Pancreas (tissue), 10 donors: ENCODE results near the gene FOCAD. TPM values are rescaled to one million over a fixed set of nuclear protein-coding genes. Genes with fewer than 3 reads are reported as not detected.

Source experiments
- ATAC-seq, 4 donors: fragments of 200-7000 bp; cut with Tn5 transposase; one replicate each; pipeline versions ENCODE4 v1.8.0 to v1.9.1; 2020; ENCODE audit warnings: mild to moderate bottlenecking in 4 of 4, moderate library complexity in 4 of 4
- DNase-seq, 6 donors: peaks; one replicate each; pipeline ENCODE4 v3.0.0-alpha.2; 2020
- FAIRE-seq: peaks from 2 replicates; lab custom pipeline; 2012; peaks lifted over from hg19 to GRCh38; lab: Jason Lieb, UNC
- H3K27ac ChIP-seq, 4 donors: fragments of 200-600 bp; sonication (generic); 1 replicate in 3 of 4; 2 replicates in 1 of 4; pipeline versions ENCODE4 v1.5.0 to v1.8.0; 2020
- H3K27me3 ChIP-seq, 4 donors: fragments of 200-600 bp; one replicate each; pipeline ENCODE4 v1.8.0; 2021
- H3K36me3 ChIP-seq, 3 donors: fragments of 200-600 bp; sonication (generic) in 1 of 3; one replicate each; pipeline versions ENCODE4 v1.5.0 to v1.8.0; 2020 to 2021
- H3K4me1 ChIP-seq, 3 donors: fragments of 200-600 bp; one replicate each; pipeline ENCODE4 v1.8.0; 2021
- H3K4me3 ChIP-seq, 4 donors: fragments of 200-600 bp; sonication (generic) in 2 of 4; one replicate each; pipeline versions ENCODE4 v1.5.0 to v1.8.0; 2020 to 2021
- H3K9me3 ChIP-seq, 4 donors: fragments of 200-600 bp; one replicate each; pipeline ENCODE4 v1.8.0; 2021
- CTCF ChIP-seq, 4 donors: fragments of 200-600 bp; sonication (generic) in 3 of 4; IDR thresholded peaks; one replicate each; pipeline versions ENCODE4 v1.5.0 to v1.8.0; 2021; ENCODE audit warnings: antibody characterized with exemption in 4 of 4
- WGBS, 2 donors: extraction: QIAGEN DNeasy Blood & Tissue Kit; methylation state at CpG; one replicate each; pipeline ENCODE4 v1.1.7; 2013; 5-methylcytosine and 5-hydroxymethylcytosine counted together
- intact Hi-C, 3 donors: fragments of 100-400 bp; cut with DNase I; formaldehyde crosslinking; loops; one replicate each; pipeline versions ENCODE4 v1.11.1 to v1.14.2; 2022
- polyA plus RNA-seq, 2 donors: library from polyadenylated mRNA; stranded (reverse); fragments of 200-250 nt; gene quantifications; one replicate each; pipeline ENCODE4 v1.2.3, GENCODE V29; 2013
- total RNA-seq, 6 donors: library from RNA; stranded (reverse); fragmentation: NEBNext Ultra II Directional in 4 of 6; extraction: Animal tissue kit (Norgen Biotek cat#: 25700) in 4 of 6; gene quantifications; one replicate each; pipeline versions ENCODE4 v1.2.1 to v1.2.4, GENCODE V29; 2021 to 2023
- donor health status: healthy with polysubstance abuse.
- donor health status: DM: no; HTN: no; CAD: no; lungs with moderate emphysema.
- donor health status: DM: no; HTN: no; CAD: no.
- donor health status: control.
- donor health status: control.
- donor health status: Bipolar disorder and iron deficiency.
- donor health status: DM: yes; HTN: yes; CAD: no.
- donor health status: DM: no; HTN: no; CAD: no.
- donor health status: DM: no; HTN: no; CAD: no.
- donor health status: DM: yes; HTN: yes; CAD: no.

FOCAD gene
- total and polyA plus RNA-seq, 8 donors = 5.4 to 27.7 (median 16.8) TPM

- H3K36me3 ChIP-seq = no peaks in the 10 kb centered on the region
- no peak for TF ChIP-seq CTCF (IDR thresholded peaks at IDR 0.05)
- H3K27ac ChIP-seq = no peak overlapping the region
- H3K9me3 ChIP-seq = no peaks in the 10 kb centered on the region
- ATAC-seq (no peak), DNase-seq (no peak), FAIRE-seq (no peak)
- H3K27me3 ChIP-seq = no peaks in the 10 kb centered on the region
- WGBS, 2 donors = 94 to 95% methylated on average over 2 of the region's 2 CpGs
- intact Hi-C loops = no loop called here
- H3K4me1 ChIP-seq = no peaks in the 10 kb centered on the region
- no peak overlapping the region for H3K4me3 ChIP-seq
Observed at GRCh38 chr9:21002040-21002439, 318.0 kb downstream of the FOCAD start.

- no peak for DNase-seq
- no peaks in the 10 kb centered on the region for H3K4me1 ChIP-seq
- no peak overlapping the region for H3K4me3 ChIP-seq
- WGBS, 2 donors = 74 to 81% methylated on average over 5 of the region's 5 CpGs
- intact Hi-C loops = no loop called here
- FAIRE-seq = no peak
- TF ChIP-seq CTCF (IDR thresholded peaks at IDR 0.05) = no peak
- H3K36me3 ChIP-seq = no peaks in the 10 kb centered on the region
- H3K9me3 ChIP-seq = no peaks in the 10 kb centered on the region
- no peaks in the 10 kb centered on the region for H3K27me3 ChIP-seq
- ATAC-seq = no peak
- no peak overlapping the region for H3K27ac ChIP-seq
Observed at GRCh38 chr9:21015129-21015815, 331.2 kb downstream of the FOCAD start.

- intact Hi-C loops = no loop called here
- H3K4me3 ChIP-seq = no peak overlapping the region
- no peaks in the 10 kb centered on the region for H3K27me3 ChIP-seq
- no peaks in the 10 kb centered on the region for H3K36me3 ChIP-seq
- no peak for ATAC-seq
- no peak overlapping the region for H3K27ac ChIP-seq
- H3K9me3 ChIP-seq = no peaks in the 10 kb centered on the region
- no peak for FAIRE-seq
- no peaks in the 10 kb centered on the region for H3K4me1 ChIP-seq
- DNase-seq = no peak
- no peak for TF ChIP-seq CTCF (IDR thresholded peaks at IDR 0.05)
Observed at GRCh38 chr9:21015995-21016394, 331.9 kb downstream of the FOCAD start.

GRCh38 chr9:21016701-21017491 lies 332.8 kb downstream of the FOCAD start:
- no peaks in the 10 kb centered on the region for H3K36me3 ChIP-seq
- no peak for FAIRE-seq
- 79 to 80% methylated on average over 2 of the region's 2 CpGs for WGBS, 2 donors
- no peak for ATAC-seq
- H3K4me3 ChIP-seq = no peak overlapping the region
- no peak overlapping the region for H3K27ac ChIP-seq
- DNase-seq = no peak
- H3K27me3 ChIP-seq = no peaks in the 10 kb centered on the region
- no peak for TF ChIP-seq CTCF (IDR thresholded peaks at IDR 0.05)
- intact Hi-C loops = no loop called here
- H3K4me1 ChIP-seq = no peaks in the 10 kb centered on the region
- no peaks in the 10 kb centered on the region for H3K9me3 ChIP-seq

GRCh38 chr9:21018177-21018576 lies 334.1 kb downstream of the FOCAD start:
- no peaks in the 10 kb centered on the region for H3K4me1 ChIP-seq
- no peaks in the 10 kb centered on the region for H3K36me3 ChIP-seq
- intact Hi-C loops = no loop called here
- ATAC-seq = no peak
- no peaks in the 10 kb centered on the region for H3K27me3 ChIP-seq
- DNase-seq = no peak
- no peaks in the 10 kb centered on the region for H3K9me3 ChIP-seq
- TF ChIP-seq CTCF (IDR thresholded peaks at IDR 0.05) = no peak
- 67 to 76% methylated on average over 2 of the region's 2 CpGs for WGBS, 2 donors
- no peak overlapping the region for H3K27ac ChIP-seq
- H3K4me3 ChIP-seq = no peak overlapping the region
- no peak for FAIRE-seq
